MM.1S (cell line): ENCODE measurements around the gene PUDP.

ENCODE experiments used
- DNase-seq: peaks from one replicate; pipeline ENCODE4 v3.0.0-alpha.2; 2015
- H2AFZ ChIP-seq: fragments of 300-600 bp; sonication (generic); 2 replicates; pipeline ENCODE4 v1.6.0; 2016; ENCODE audit warnings: antibody characterized with exemption, low read length
- H3F3A ChIP-seq: fragments of 300-600 bp; sonication (generic); 2 replicates; pipeline ENCODE4 v1.6.1; 2016; ENCODE audit warnings: mild to moderate bottlenecking, antibody characterized with exemption, low read length, moderate library complexity, mixed read lengths; ENCODE audit not compliant: insufficient read depth
- H3K27ac ChIP-seq: fragments of 300-600 bp; sonication (generic); 2 replicates; pipeline ENCODE4 v1.5.1; 2016; ENCODE audit warnings: mild to moderate bottlenecking, low read length
- H3K27me3 ChIP-seq: fragments of 300-600 bp; sonication (generic); replicated peaks from 2 replicates; pipeline ENCODE4 v1.6.0; 2016; ENCODE audit warnings: low read length; ENCODE audit not compliant: insufficient read depth
- H3K36me3 ChIP-seq: fragments of 300-600 bp; sonication (generic); replicated peaks from 2 replicates; pipeline ENCODE4 v1.6.1; 2016; ENCODE audit warnings: mild to moderate bottlenecking, low read length, mixed read lengths; ENCODE audit not compliant: insufficient read depth
- H3K4me1 ChIP-seq: fragments of 300-600 bp; sonication (generic); 2 replicates; pipeline ENCODE4 v1.6.1; 2016; ENCODE audit warnings: low read length, mixed read lengths
- H3K4me2 ChIP-seq: fragments of 300-600 bp; sonication (generic); 2 replicates; pipeline ENCODE4 v1.6.0; 2016; ENCODE audit warnings: low read depth, low read length
- H3K4me3 ChIP-seq: fragments of 300-600 bp; sonication (generic); 2 replicates; pipeline ENCODE4 v1.5.1; 2016; ENCODE audit warnings: low read length, mixed read lengths
- H3K79me2 ChIP-seq: fragments of 300-600 bp; sonication (generic); 2 replicates; pipeline ENCODE4 v1.6.1; 2016; ENCODE audit warnings: mixed run types, low read length, mixed read lengths
- H3K9ac ChIP-seq: fragments of 300-600 bp; sonication (generic); 2 replicates; pipeline ENCODE4 v1.6.1; 2016; ENCODE audit warnings: low read length, mixed read lengths
- H3K9me2 ChIP-seq: fragments of 300-600 bp; sonication (generic); replicated peaks from 2 replicates; pipeline ENCODE4 v1.6.1; 2016; ENCODE audit warnings: mild to moderate bottlenecking, low read length, mixed read lengths; ENCODE audit not compliant: insufficient read depth
- H3K9me3 ChIP-seq: fragments of 300-600 bp; sonication (generic); replicated peaks from 2 replicates; pipeline ENCODE4 v1.6.1; 2016; ENCODE audit warnings: mild to moderate bottlenecking, low read length, mixed read lengths; ENCODE audit not compliant: insufficient read depth
- H4K20me1 ChIP-seq: fragments of 300-600 bp; sonication (generic); 2 replicates; pipeline ENCODE4 v1.6.1; 2016; ENCODE audit warnings: mild to moderate bottlenecking, low read length, moderate library complexity, mixed read lengths; ENCODE audit not compliant: insufficient read depth
- CTCF ChIP-seq: fragments of 300-600 bp; sonication (generic); IDR thresholded peaks from 2 replicates; pipeline ENCODE4 v1.5.1; 2016; ENCODE audit warnings: antibody characterized with exemption, low read length, mixed read lengths
- EZH2 ChIP-seq: fragments of 300-600 bp; sonication (generic); optimal IDR thresholded peaks from 2 replicates; pipeline ENCODE3; 2017; ENCODE audit warnings: low read depth, mild to moderate bottlenecking, antibody characterized with exemption, low read length, mixed read lengths
- EZH2phosphoT487 ChIP-seq: fragments of 300-600 bp; sonication (generic); IDR thresholded peaks from 2 replicates; pipeline ENCODE4 v1.6.1; 2018; ENCODE audit warnings: antibody characterized with exemption, low read length

PUDP gene

GRCh38 chrX:7120878-7121219 is 27.1 kb downstream of the PUDP start:
- no peak for DNase-seq
- H3K27me3 ChIP-seq = no peaks in the 10 kb centered on the region
- H3K4me2 ChIP-seq = no peak overlapping the region
- no peaks in the 10 kb centered on the region for H3K36me3 ChIP-seq
- 0 out of 2 replicates have a peak, but pooled peaks cover 2% of the 10 kb centered on the region for H3F3A ChIP-seq
- H3K4me1 ChIP-seq = peaks cover 12% of the 10 kb centered on the region
- H3K9ac ChIP-seq = no peak overlapping the region
- no peaks in the 10 kb centered on the region for H3K9me2 ChIP-seq
- no peak overlapping the region for H3K27ac ChIP-seq
- no peak overlapping the region for H3K4me3 ChIP-seq
- peaks cover 18% of the 10 kb centered on the region for H3K79me2 ChIP-seq
- H3K9me3 ChIP-seq = no peaks in the 10 kb centered on the region
- H2AFZ ChIP-seq = no peak overlapping the region
- H4K20me1 ChIP-seq = no peaks in the 10 kb centered on the region
- TF ChIP-seq CTCF (no peak), EZH2phosphoT487 (no peak), EZH2 (no peak)

GRCh38 chrX:7119950-7120877 is 27.7 kb downstream of the PUDP start:
- no peak overlapping the region for H3K27ac ChIP-seq
- H3K9me2 ChIP-seq = no peaks in the 10 kb centered on the region
- 0 out of 2 replicates have a peak, but pooled peaks cover 2% of the 10 kb centered on the region for H3F3A ChIP-seq
- H3K36me3 ChIP-seq = no peaks in the 10 kb centered on the region
- H2AFZ ChIP-seq = no peak overlapping the region
- H3K9me3 ChIP-seq = no peaks in the 10 kb centered on the region
- H3K79me2 ChIP-seq = peaks cover 18% of the 10 kb centered on the region
- no peak overlapping the region for H3K4me2 ChIP-seq
- H3K4me1 ChIP-seq = peaks cover 12% of the 10 kb centered on the region
- no peaks in the 10 kb centered on the region for H4K20me1 ChIP-seq
- DNase-seq = no peak
- no peaks in the 10 kb centered on the region for H3K27me3 ChIP-seq
- H3K4me3 ChIP-seq = no peak overlapping the region
- H3K9ac ChIP-seq = no peak overlapping the region
- TF ChIP-seq CTCF (no peak), EZH2phosphoT487 (no peak), EZH2 (no peak)

- no peak overlapping the region for H2AFZ ChIP-seq
- H3K27me3 ChIP-seq = no peaks in the 10 kb centered on the region
- H3K4me3 ChIP-seq = no peak overlapping the region
- H3K9ac ChIP-seq = no peak overlapping the region
- H3K9me2 ChIP-seq = no peaks in the 10 kb centered on the region
- H4K20me1 ChIP-seq = no peaks in the 10 kb centered on the region
- H3K9me3 ChIP-seq = no peaks in the 10 kb centered on the region
- H3K79me2 ChIP-seq = peaks cover 12% of the 10 kb centered on the region
- peaks cover 12% of the 10 kb centered on the region for H3K4me1 ChIP-seq
- no peak overlapping the region for H3K4me2 ChIP-seq
- TF ChIP-seq EZH2 = no peak
- TF ChIP-seq EZH2phosphoT487 = no peak
- no peak for TF ChIP-seq CTCF
- 0 out of 2 replicates have a peak, but pooled peaks cover 2% of the 10 kb centered on the region for H3F3A ChIP-seq
- H3K27ac ChIP-seq = peak overlapping the region; percentile 16; the same call in 1 of the 2 replicates
- peak; percentile 23 for DNase-seq
- no peaks in the 10 kb centered on the region for H3K36me3 ChIP-seq
Observed at GRCh38 chrX:7117587-7117986, 30.4 kb downstream of the PUDP start.
